Uterus (tissue), 2 donors: Measurements from ENCODE around the gene IRF4.

Experiments used
- POLR2A ChIP-seq, 2 donors: fragments of 450-650 bp; IDR thresholded peaks; one replicate each; pipeline ENCODE4 v1.6.1; 2016; ENCODE audit warnings: antibody characterized with exemption in 2 of 2, mild to moderate bottlenecking in 1 of 2, moderate library complexity in 1 of 2
- TF ChIP-seq, protein P1 (sequence below), 4 experiments: fragments of 200-600 bp in 2 of 4; fragments of 450-650 bp in 2 of 4; sonication (generic) in 2 of 4; IDR thresholded peaks; one replicate each; pipeline ENCODE4 v1.5.1; 2016 to 2019; ENCODE audit warnings: antibody characterized with exemption in 4 of 4, mild to moderate bottlenecking in 2 of 4, moderate library complexity in 1 of 4

DNA sequence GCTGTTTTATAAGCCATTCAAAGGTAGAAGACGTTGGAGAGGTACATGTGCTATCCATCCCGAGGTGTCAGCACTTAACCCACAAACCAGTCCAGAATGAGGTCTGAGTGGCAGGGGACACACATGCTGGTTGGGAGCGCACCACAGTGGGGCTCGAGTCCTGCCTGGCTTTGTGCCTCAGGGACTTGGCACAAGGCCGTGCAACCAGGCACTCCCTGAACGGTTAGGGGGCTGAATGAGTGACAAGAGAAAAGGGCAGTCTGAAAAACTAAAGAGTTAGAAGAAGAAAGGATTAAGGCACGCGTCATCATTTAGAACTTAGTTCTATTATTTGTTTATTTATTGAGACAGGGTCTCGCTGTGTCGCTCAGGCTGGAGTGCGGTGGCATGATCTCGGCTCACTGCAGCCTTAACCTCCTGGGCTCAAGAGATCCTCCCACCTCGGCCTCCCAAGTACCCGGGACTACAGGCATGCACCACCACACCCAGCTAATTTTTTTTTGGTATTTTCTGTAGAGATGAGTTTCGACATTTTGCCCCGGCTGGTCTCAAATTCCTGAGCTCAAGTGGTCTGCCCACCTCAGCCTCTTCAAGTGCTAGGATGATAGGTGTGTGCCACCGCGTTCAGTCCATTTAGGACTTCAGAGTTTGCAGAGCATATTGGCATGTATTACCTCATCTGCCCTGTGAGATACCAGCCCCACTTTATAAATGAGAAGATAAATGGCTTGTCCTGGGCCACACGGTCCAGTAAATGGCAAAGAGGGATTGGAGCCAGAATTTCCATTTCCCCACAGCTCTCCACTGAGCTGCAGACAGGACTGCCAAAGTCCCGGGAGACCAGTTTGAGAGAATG, 47.4 kb upstream of the IRF4 start:
- TF ChIP-seq, protein P1, sequence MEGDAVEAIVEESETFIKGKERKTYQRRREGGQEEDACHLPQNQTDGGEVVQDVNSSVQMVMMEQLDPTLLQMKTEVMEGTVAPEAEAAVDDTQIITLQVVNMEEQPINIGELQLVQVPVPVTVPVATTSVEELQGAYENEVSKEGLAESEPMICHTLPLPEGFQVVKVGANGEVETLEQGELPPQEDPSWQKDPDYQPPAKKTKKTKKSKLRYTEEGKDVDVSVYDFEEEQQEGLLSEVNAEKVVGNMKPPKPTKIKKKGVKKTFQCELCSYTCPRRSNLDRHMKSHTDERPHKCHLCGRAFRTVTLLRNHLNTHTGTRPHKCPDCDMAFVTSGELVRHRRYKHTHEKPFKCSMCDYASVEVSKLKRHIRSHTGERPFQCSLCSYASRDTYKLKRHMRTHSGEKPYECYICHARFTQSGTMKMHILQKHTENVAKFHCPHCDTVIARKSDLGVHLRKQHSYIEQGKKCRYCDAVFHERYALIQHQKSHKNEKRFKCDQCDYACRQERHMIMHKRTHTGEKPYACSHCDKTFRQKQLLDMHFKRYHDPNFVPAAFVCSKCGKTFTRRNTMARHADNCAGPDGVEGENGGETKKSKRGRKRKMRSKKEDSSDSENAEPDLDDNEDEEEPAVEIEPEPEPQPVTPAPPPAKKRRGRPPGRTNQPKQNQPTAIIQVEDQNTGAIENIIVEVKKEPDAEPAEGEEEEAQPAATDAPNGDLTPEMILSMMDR (IDR thresholded peaks at IDR 0.05), result no peak
- TF ChIP-seq POLR2A (IDR thresholded peaks at IDR 0.05), result no peak
